Activated CD8-positive, alpha-beta memory T cell treated with anti-CD3 and anti-CD28 coated beads for 4 hours (primary cell): ENCODE results near the gene NDUFA13.
A peak's percentile ranks its signal among the peaks of the same experiment; 100 is the strongest.

Source experiments
- DNase-seq, 2 donors: peaks; one replicate each; pipeline ENCODE4 v3.0.0-alpha.2; 2020; ENCODE audit warnings: low read depth in 2 of 2

The NDUFA13 gene

GRCh38 chr19:19532806-19533701 is 17.0 kb downstream of the NDUFA13 start:
- no peak for DNase-seq

- DNase-seq = no peak
Measured at GRCh38 chr19:19533841-19534240, 17.8 kb downstream of the NDUFA13 start.

- DNase-seq = no peak
Measured at GRCh38 chr19:19534556-19535265, 18.7 kb downstream of the NDUFA13 start.

- DNase-seq = no peak
Measured at GRCh38 chr19:19535311-19536191, 19.5 kb downstream of the NDUFA13 start.

- DNase-seq = no peak
Measured at GRCh38 chr19:19537075-19538048, 21.3 kb downstream of the NDUFA13 start.

- no peak for DNase-seq
Measured at GRCh38 chr19:19538061-19538784, 22.2 kb downstream of the NDUFA13 start, which contains the start of gene CILP2. Gene CILP2 (plus strand): TSS chr19:19538265. CDS start chr19:19538350, 85 bp downstream.

GRCh38 chr19:19538785-19539166 is 22.8 kb downstream of the NDUFA13 start:
- no peak for DNase-seq

GRCh38 chr19:19539698-19540063 is 23.7 kb downstream of the NDUFA13 start:
- no peak for DNase-seq

- peak; percentile 45 to 47 for DNase-seq
Measured at GRCh38 chr19:19540064-19540714, 24.2 kb downstream of the NDUFA13 start.

- DNase-seq = peak; percentile 40 to 50
Measured at GRCh38 chr19:19540715-19541515, 24.9 kb downstream of the NDUFA13 start.

- DNase-seq = no peak
Measured at GRCh38 chr19:19541616-19542015, 25.6 kb downstream of the NDUFA13 start.

- no peak for DNase-seq
Measured at GRCh38 chr19:19542507-19542906, 26.5 kb downstream of the NDUFA13 start.

- DNase-seq = no peak
Measured at GRCh38 chr19:19543101-19543500, 27.1 kb downstream of the NDUFA13 start.

- DNase-seq = no peak
Measured at GRCh38 chr19:19543640-19544039, 27.6 kb downstream of the NDUFA13 start.

- DNase-seq = no peak
Measured at GRCh38 chr19:19544257-19544953, 28.4 kb downstream of the NDUFA13 start.

- DNase-seq = no peak
Measured at GRCh38 chr19:19544954-19545591, 29.0 kb downstream of the NDUFA13 start.

GRCh38 chr19:19545707-19546106 is 29.7 kb downstream of the NDUFA13 start:
- no peak for DNase-seq

GRCh38 chr19:19546751-19547162 is 30.7 kb downstream of the NDUFA13 start:
- DNase-seq = no peak
